ENCODE data around the gene BPNT1. TPM values are rescaled to one million over a fixed set of nuclear protein-coding genes. Genes with fewer than 3 reads are reported as not detected.

The BPNT1 gene
- total RNA-seq, 1 donor from 2014 or later, result 17.5 TPM

DNA sequence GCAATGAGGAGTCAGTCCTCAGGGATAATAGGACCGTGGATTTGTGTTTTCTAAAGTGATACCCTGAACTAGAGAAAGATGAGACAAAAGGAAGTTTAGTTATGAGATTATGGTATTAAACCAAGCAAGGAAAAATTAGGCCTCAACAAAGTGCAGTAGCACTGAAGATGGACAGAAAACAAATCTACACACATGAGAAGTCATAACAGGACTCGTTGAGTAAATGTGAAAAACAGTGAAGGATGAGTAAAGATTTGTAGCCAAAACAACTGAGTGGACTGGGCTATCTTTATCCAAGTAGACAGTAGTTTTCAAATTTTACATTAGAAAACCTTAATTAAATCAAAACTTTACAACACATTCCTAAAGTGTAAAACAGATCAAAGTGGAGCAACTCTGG is 58.3 kb downstream of the BPNT1 start:
- no peaks in the 10 kb centered on the region for H3K36me3 Mint-ChIP-seq (ENCODE audit: low read depth, unreplicated experiment)
- H3K27ac Mint-ChIP-seq (ENCODE audit: unreplicated experiment), result no peak overlapping the region
- no peaks in the 10 kb centered on the region for H3K9me3 Mint-ChIP-seq (ENCODE audit: unreplicated experiment)

GRCh38 chr1:220028346-220028895 is 61.2 kb downstream of the BPNT1 start:
- no peaks in the 10 kb centered on the region for H3K9me3 Mint-ChIP-seq (ENCODE audit: unreplicated experiment)
- no peak for DNase-seq (ENCODE audit: low spot score)
- H3K27ac Mint-ChIP-seq (ENCODE audit: unreplicated experiment), result no peak overlapping the region
- H3K4me1 Mint-ChIP-seq (ENCODE audit: unreplicated experiment), result peaks cover 3% of the 10 kb centered on the region
- H3K4me3 Mint-ChIP-seq (ENCODE audit: unreplicated experiment), result no peak overlapping the region
- no peaks in the 10 kb centered on the region for H3K36me3 Mint-ChIP-seq (ENCODE audit: low read depth, unreplicated experiment)
- TF ChIP-seq, protein P1, sequence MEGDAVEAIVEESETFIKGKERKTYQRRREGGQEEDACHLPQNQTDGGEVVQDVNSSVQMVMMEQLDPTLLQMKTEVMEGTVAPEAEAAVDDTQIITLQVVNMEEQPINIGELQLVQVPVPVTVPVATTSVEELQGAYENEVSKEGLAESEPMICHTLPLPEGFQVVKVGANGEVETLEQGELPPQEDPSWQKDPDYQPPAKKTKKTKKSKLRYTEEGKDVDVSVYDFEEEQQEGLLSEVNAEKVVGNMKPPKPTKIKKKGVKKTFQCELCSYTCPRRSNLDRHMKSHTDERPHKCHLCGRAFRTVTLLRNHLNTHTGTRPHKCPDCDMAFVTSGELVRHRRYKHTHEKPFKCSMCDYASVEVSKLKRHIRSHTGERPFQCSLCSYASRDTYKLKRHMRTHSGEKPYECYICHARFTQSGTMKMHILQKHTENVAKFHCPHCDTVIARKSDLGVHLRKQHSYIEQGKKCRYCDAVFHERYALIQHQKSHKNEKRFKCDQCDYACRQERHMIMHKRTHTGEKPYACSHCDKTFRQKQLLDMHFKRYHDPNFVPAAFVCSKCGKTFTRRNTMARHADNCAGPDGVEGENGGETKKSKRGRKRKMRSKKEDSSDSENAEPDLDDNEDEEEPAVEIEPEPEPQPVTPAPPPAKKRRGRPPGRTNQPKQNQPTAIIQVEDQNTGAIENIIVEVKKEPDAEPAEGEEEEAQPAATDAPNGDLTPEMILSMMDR (IDR thresholded peaks at IDR 0.05; ENCODE audit: unreplicated experiment), result no peak
- H3K27me3 Mint-ChIP-seq (ENCODE audit: unreplicated experiment), result no peaks in the 10 kb centered on the region

More for the DNA sequence above, 58.3 kb downstream of the BPNT1 start:
- DNase-seq (ENCODE audit: low spot score), result no peak
- Mint-ChIP-seq H3K4me3 (ENCODE audit: unreplicated experiment) (no peak overlapping the region), H3K4me1 (ENCODE audit: unreplicated experiment) (peaks cover 3% of the 10 kb centered on the region), H3K27me3 (ENCODE audit: unreplicated experiment) (no peaks in the 10 kb centered on the region)
- TF ChIP-seq, protein P1 (IDR thresholded peaks at IDR 0.05; ENCODE audit: unreplicated experiment), result no peak

- Mint-ChIP-seq H3K4me1 (ENCODE audit: unreplicated experiment) (no peaks in the 10 kb centered on the region), H3K9me3 (ENCODE audit: unreplicated experiment) (no peaks in the 10 kb centered on the region), H3K27me3 (ENCODE audit: unreplicated experiment) (no peaks in the 10 kb centered on the region), H3K36me3 (ENCODE audit: low read depth, unreplicated experiment) (peaks cover 12% of the 10 kb centered on the region), H3K27ac (ENCODE audit: unreplicated experiment) (no peak overlapping the region), H3K4me3 (ENCODE audit: unreplicated experiment) (no peak overlapping the region)
- DNase-seq (ENCODE audit: low spot score), result no peak
- TF ChIP-seq, protein P1 (IDR thresholded peaks at IDR 0.05; ENCODE audit: unreplicated experiment), result no peak
These were observed 70.5 kb downstream of the BPNT1 start for GRCh38 chr1:220019071-220019470.

DNA sequence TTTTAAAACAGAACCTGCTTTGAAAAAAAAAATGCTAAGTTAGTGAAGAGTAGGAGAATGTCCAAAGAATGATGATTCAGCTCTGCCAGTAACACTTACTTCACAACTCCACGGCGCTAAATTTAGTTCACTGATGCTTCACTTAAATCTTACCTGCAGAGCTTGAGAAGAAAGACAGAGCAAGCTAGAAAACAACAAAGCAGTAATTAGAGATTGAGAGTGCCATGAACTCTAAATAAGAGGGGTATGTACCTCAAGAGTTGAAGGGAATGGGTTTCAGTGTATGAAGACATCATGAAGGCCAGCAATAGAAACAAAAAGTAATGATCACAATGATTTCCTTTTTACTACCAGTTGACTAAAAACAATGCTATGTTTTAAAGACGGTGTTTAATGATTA is 76.1 kb downstream of the BPNT1 start:
- TF ChIP-seq, protein P1 (IDR thresholded peaks at IDR 0.05; ENCODE audit: unreplicated experiment), result no peak
- no peaks in the 10 kb centered on the region for H3K4me1 Mint-ChIP-seq (ENCODE audit: unreplicated experiment)
- H3K9me3 Mint-ChIP-seq (ENCODE audit: unreplicated experiment), result no peaks in the 10 kb centered on the region
- H3K36me3 Mint-ChIP-seq (ENCODE audit: low read depth, unreplicated experiment), result peaks cover 10% of the 10 kb centered on the region
- H3K27ac Mint-ChIP-seq (ENCODE audit: unreplicated experiment), result no peak overlapping the region
- H3K4me3 Mint-ChIP-seq (ENCODE audit: unreplicated experiment), result no peak overlapping the region
- no peaks in the 10 kb centered on the region for H3K27me3 Mint-ChIP-seq (ENCODE audit: unreplicated experiment)
- no peak for DNase-seq (ENCODE audit: low spot score)

DNA sequence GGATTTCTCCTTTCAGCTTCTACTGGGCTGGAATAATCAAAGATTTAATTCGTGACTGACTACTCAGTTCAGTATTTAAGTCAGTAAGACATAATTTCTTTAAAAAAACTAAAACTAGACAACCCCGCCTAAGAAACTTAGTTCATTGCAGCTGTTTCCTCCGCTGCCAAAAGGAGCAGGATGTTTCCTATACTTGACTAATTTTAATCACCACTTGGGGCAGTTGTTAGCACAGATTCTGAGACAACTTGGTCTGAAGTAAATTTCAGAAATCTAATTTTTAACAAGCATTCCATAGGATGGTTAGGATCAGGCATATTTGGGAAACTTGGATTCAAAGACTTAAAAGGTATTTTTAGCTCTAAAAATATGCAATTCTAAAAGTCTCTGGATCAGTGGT is 77.3 kb downstream of the BPNT1 start:
- Mint-ChIP-seq H3K4me1 (ENCODE audit: unreplicated experiment) (no peaks in the 10 kb centered on the region), H3K9me3 (ENCODE audit: unreplicated experiment) (no peaks in the 10 kb centered on the region), H3K27me3 (ENCODE audit: unreplicated experiment) (no peaks in the 10 kb centered on the region), H3K36me3 (ENCODE audit: low read depth, unreplicated experiment) (peaks cover 10% of the 10 kb centered on the region), H3K4me3 (ENCODE audit: unreplicated experiment) (no peak overlapping the region), H3K27ac (ENCODE audit: unreplicated experiment) (no peak overlapping the region)
- DNase-seq (ENCODE audit: low spot score), result no peak
- TF ChIP-seq, protein P1 (IDR thresholded peaks at IDR 0.05; ENCODE audit: unreplicated experiment), result no peak
